ENCODE data around the gene TAF11.
"Not testable (repeated sequence)": the region's sequence is repeated elsewhere in the genome, so short reads cannot be mapped to it uniquely, and the experiment has no call there.

TAF11 gene

GRCh38 chr6:34864007-34864406 lies 23.8 kb downstream of the TAF11 start:
- no peak for DNase-seq

- no peak for DNase-seq
Measured at GRCh38 chr6:34860776-34861175, 27.1 kb downstream of the TAF11 start.

- DNase-seq = peak; percentile 53
Measured at GRCh38 chr6:34859951-34860350, 27.9 kb downstream of the TAF11 start.

- no peak for DNase-seq
Measured at GRCh38 chr6:34858681-34859080, 29.2 kb downstream of the TAF11 start.

DNA sequence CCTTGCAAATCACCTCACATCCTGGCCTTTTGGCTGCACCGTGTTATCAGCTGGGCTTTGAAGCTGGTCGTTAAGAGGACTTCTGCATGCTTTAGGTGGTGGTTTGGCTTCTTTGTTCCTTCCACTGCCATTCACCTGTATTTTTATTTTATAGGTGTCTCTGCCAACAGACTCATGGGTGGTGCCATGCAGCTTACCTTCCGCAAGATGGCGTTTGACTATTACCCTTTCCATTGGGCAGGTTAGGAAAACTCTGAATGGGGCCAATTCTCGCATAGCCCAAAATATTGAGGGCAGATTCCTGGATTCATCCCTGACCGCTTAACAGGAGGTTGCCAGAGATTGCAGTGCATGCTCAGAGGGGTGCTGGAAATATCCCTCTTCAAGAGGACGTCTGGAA lies 32.4 kb downstream of the TAF11 start:
- DNase-seq = no peak

- no peak for DNase-seq
Measured at GRCh38 chr6:34852406-34853085, 35.3 kb downstream of the TAF11 start.

GRCh38 chr6:34851361-34851760 lies 36.5 kb downstream of the TAF11 start:
- DNase-seq = no peak

DNA sequence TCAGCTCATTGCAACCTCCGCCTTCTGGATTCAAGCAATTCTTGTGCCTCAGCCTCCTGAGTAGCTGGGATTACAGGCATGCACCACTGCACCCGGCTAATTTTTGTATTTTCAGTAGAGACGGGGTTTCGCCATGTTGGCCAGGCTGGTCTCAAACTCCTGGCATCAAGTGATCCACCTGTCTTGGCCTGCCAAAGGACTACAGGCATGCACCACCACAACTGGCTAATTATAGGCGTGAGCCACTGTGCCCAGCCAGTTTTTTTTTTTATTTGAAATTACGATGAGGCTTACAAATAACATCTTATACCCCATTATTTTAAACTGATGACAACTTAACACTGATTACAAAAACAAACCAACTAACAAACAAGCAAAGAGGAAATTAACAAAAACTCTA lies 38.8 kb downstream of the TAF11 start:
- DNase-seq = not testable (repeated sequence)

- peak; percentile 25 for DNase-seq
Measured at GRCh38 chr6:34839666-34840352, 48.0 kb downstream of the TAF11 start.

DNA sequence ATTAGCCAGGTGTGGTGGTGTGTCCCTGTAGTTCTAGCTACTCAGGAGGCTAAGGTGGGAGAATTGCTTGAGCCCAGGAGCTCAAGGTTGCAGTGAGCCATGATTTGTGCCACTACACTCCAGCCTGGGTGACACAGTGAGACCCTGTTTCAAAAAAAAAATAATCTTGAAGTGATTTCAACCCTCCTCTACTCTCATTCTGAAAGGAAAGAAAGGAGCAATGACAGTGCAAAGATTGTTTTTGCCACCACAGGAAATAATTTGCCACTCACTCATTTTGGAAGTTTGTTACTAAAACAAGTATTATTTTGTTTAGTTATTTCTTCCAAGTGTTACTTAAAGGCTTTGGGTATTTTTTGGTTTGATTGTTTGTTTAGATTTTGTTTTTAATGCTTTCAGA lies 50.3 kb downstream of the TAF11 start:
- no peak for DNase-seq

DNA sequence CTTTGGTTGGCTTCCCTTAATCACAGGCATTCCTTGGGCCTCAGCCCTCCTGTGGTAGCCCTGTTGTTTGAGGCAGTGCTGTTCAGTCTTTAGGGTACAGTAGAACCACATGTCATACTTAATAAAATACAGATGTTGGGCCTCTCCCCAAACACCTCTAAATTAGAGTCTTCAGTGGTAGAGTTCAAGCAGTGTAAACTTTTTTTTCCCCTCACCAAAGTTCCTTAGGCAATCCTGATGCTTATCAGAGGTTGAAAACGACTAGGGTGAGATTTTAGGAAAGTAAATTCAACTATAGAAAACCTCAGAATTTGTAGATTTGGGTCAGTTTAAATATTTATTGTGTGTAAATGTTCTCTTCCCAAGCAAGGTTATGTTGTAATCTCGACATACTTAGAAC lies 51.4 kb downstream of the TAF11 start:
- no peak for DNase-seq

GRCh38 chr6:34836008-34836407 lies 51.8 kb downstream of the TAF11 start:
- DNase-seq = peak; percentile 11

DNA sequence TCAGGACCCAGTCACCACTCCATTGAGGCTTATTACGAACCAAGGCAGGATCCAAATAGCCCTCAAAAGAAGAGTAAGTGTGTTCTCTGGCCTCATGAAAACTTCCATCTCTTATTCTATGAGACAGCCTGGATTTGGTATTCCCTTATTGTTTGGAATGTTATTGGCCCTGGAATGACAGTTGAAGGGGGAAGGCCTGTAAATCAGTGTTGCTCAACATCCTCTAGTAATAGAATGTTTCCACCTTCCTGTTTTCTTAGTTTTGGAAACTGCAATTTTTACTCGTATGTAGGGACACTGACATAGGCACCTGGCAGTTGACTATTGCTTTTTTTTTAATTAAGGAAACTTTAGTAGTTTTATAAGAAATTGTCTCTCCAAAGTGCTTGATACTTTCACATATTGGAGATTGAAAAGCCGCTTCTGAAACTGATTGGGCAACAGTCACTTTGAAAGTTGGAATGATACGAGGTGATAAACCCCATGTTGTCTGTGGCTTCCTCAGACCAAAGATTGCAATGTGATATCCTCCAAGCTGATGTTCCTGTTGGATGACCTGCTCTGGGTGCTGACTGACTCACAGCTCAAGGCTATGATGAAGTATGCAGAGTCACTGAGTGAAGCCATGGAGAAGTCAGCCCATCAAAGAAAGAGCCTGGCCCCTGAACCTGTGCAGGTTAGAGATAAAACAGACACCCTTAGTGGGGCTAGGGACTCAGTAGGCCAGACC lies 52.9 kb downstream of the TAF11 start:
- peak; percentile 26 for DNase-seq

- DNase-seq = no peak
Measured at GRCh38 chr6:34832942-34833341, 54.9 kb downstream of the TAF11 start.

DNA sequence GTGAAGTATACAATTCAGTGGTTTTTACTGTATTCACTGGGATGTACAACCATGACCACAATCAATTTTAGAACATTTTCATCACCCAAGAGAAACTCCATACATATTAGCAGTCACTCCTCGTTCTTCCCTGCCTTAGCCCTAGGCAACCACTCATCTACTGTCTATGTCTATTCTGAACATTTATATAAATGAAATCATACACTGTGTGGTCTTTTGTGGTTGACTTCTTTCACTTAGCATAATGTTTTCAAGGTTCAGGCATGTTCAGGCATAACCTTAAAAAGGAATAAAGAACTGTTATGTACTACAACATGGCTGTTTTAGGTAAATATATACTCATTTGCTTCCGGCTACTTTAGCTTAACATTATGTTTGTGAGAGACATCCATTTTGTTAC lies 58.7 kb downstream of the TAF11 start:
- DNase-seq = no peak

All from hematopoietic multipotent progenitor cell treated with erythropoietin and hydrocortisone succinate and interleukin-3 and kit ligand, for 8 days (in vitro differentiated cells).